Psoas muscle (tissue), 8 donors: ENCODE measurements around the gene DNAH2. TPM values are rescaled to one million over a fixed set of nuclear protein-coding genes. Genes with fewer than 3 reads are reported as not detected.

Experiments used
- ATAC-seq, 4 donors: fragments of 200-7000 bp; cut with Tn5 transposase; one replicate each; pipeline ENCODE4 v1.9.1; 2020; ENCODE audit warnings: moderate library complexity in 3 of 4, mild to moderate bottlenecking in 2 of 4
- DNase-seq, 2 donors: peaks; one replicate each; pipeline ENCODE4 v3.0.0-alpha.2; 2020
- H3K27ac ChIP-seq: fragments of 200-600 bp; one replicate; pipeline ENCODE4 v1.8.0; 2022
- H3K27me3 ChIP-seq, 3 donors: fragments of 200-600 bp in 1 of 3; one replicate each; pipeline versions ENCODE4 v1.6.1 to v1.8.0; 2013 to 2022; ENCODE audit warnings: low read length in 2 of 3, mild to moderate bottlenecking in 2 of 3, moderate library complexity in 1 of 3; ENCODE audit not compliant: insufficient read depth in 3 of 3
- H3K36me3 ChIP-seq, 2 donors: fragments of 200-600 bp in 1 of 2; one replicate each; pipeline versions ENCODE4 v1.6.1 to v1.8.0; 2013 to 2022; ENCODE audit warnings: low read depth in 1 of 2, mild to moderate bottlenecking in 1 of 2, moderate library complexity in 1 of 2; ENCODE audit not compliant: insufficient read depth in 1 of 2
- H3K4me1 ChIP-seq: fragments of 200-600 bp; one replicate; pipeline ENCODE4 v1.8.0; 2022
- H3K4me3 ChIP-seq: fragments of 200-600 bp; one replicate; pipeline ENCODE4 v1.8.0; 2022; ENCODE audit warnings: mild to moderate bottlenecking
- H3K9me3 ChIP-seq: fragments of 200-600 bp; one replicate; pipeline ENCODE4 v1.8.0; 2022
- WGBS, 3 donors: extraction: QIAGEN DNeasy Blood & Tissue Kit; methylation state at CpG; one replicate each; pipeline versions ENCODE4 v1.1.6 to v1.1.7; 2013; 5-methylcytosine and 5-hydroxymethylcytosine counted together
- intact Hi-C, 2 donors: fragments of 100-400 bp; cut with DNase I; formaldehyde crosslinking; loops; one replicate each; pipeline versions ENCODE4 v1.11.0 to v1.14.2; 2022
- polyA plus RNA-seq, 3 donors: library from polyadenylated mRNA; stranded (reverse); fragments of 200-250 nt; gene quantifications; one replicate each; pipeline ENCODE4 v1.2.3, GENCODE V29; 2013
- total RNA-seq, 4 donors: library from RNA; stranded (reverse); fragmentation: NEBNext Ultra II Directional in 2 of 4; extraction: Animal tissue kit (Norgen Biotek cat#: 25700) in 2 of 4; gene quantifications; one replicate each; pipeline versions ENCODE4 v1.2.1 to v1.2.4, GENCODE V29; 2021 to 2023
- TF ChIP-seq, protein P1 (sequence below): fragments of 200-600 bp; IDR thresholded peaks from one replicate; pipeline ENCODE4 v1.8.0; 2022; ENCODE audit warnings: antibody characterized with exemption
- donor health status: healthy with polysubstance abuse.
- donor health status: DM: no; HTN: no; CAD: no; lungs with moderate emphysema.
- donor health status: Bipolar disorder and iron deficiency.
- donor health status: healthy.
- donor health status: DM: yes; HTN: yes; CAD: no.
- donor health status: DM: no; HTN: no; CAD: no.
- donor health status: DM: no; HTN: no; CAD: no.
- donor health status: DM: yes; HTN: yes; CAD: no.

The DNAH2 gene
- total and polyA plus RNA-seq, 7 donors, result 0.01 to 0.10 (median 0.06) TPM

DNA sequence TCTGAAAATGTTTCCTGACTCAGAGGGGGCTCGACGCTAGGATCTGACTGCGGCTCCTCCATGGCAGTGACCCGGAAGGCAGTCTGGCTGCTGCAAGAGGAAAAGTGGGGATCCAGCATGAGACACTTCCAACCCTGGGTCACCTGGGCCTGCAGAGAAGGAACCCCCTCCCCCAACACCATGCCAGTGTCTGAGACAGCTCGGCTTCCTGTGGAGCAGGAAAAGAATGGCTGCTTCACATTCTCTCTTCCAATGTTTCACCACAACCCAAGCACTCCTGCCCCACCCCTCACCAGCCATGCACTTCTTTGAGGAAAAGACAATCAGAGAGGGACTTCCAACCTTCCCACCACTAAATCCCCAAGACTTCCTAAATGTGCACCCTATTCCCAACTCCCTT, 41.0 kb upstream of the DNAH2 start:
- intact Hi-C loops, result no loop called here
- H3K27me3 ChIP-seq, result no peaks in the 10 kb centered on the region

DNA sequence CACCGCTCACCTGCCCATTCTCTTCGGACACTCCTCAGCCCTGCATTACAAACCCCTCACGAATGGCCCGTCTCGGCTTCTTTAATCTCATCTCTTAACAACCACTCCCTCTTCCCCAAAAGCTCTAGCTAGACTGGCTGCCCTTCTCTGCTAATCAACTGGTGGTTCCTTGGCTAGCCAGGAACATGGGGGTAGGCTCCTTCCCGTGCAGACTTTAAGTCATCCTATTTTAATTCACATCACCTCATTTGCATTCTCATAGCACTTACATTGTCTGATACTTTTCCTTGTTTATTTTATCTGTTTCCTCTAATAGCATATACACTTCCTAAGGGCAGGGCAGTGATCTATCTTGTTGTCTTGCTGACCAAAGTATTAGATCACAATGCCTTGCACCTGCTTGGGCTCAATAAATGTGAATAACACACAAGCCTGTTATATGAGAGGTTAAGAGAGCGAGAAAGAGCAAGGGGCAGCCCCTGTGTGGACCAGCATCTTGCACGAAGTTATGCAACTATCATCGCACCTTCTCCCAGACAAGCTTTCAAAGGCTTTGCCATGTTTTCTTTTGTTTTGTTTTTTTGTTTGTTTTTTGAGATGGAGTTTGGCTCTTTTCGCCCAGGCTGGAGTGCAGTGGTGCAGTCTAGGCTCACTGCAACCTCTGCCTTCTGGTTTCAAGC, 40.0 kb upstream of the DNAH2 start:
- Histone ChIP-seq H3K27ac (no peak overlapping the region), H3K9me3 (peaks cover 9% of the 10 kb centered on the region), H3K4me3 (no peak overlapping the region), H3K4me1 (no peaks in the 10 kb centered on the region), H3K36me3 (peaks cover 13 to 40% of the 10 kb centered on the region in 2 donors), H3K27me3 (no peaks in the 10 kb centered on the region)
- TF ChIP-seq, protein P1, sequence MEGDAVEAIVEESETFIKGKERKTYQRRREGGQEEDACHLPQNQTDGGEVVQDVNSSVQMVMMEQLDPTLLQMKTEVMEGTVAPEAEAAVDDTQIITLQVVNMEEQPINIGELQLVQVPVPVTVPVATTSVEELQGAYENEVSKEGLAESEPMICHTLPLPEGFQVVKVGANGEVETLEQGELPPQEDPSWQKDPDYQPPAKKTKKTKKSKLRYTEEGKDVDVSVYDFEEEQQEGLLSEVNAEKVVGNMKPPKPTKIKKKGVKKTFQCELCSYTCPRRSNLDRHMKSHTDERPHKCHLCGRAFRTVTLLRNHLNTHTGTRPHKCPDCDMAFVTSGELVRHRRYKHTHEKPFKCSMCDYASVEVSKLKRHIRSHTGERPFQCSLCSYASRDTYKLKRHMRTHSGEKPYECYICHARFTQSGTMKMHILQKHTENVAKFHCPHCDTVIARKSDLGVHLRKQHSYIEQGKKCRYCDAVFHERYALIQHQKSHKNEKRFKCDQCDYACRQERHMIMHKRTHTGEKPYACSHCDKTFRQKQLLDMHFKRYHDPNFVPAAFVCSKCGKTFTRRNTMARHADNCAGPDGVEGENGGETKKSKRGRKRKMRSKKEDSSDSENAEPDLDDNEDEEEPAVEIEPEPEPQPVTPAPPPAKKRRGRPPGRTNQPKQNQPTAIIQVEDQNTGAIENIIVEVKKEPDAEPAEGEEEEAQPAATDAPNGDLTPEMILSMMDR, result no peak
- ATAC-seq (no peak), DNase-seq (no peak)
- intact Hi-C loops, result no loop called here
- WGBS, 3 donors, result 73 to 74% (median 73%) methylated on average over 10 of the region's 10 CpGs

More for the DNA sequence above, 41.0 kb upstream of the DNAH2 start:
- no peak for DNase-seq
- WGBS, 3 donors, result 77 to 82% (median 78%) methylated on average over 5 of the region's 5 CpGs
- H3K36me3 ChIP-seq, result peaks cover 13 to 50% of the 10 kb centered on the region in 2 donors
- no peak overlapping the region for H3K4me3 ChIP-seq
- ATAC-seq, result no peak
- TF ChIP-seq, protein P1, result no peak
- no peaks in the 10 kb centered on the region for H3K4me1 ChIP-seq
- H3K9me3 ChIP-seq, result peaks cover 9% of the 10 kb centered on the region
- no peak overlapping the region for H3K27ac ChIP-seq

DNA sequence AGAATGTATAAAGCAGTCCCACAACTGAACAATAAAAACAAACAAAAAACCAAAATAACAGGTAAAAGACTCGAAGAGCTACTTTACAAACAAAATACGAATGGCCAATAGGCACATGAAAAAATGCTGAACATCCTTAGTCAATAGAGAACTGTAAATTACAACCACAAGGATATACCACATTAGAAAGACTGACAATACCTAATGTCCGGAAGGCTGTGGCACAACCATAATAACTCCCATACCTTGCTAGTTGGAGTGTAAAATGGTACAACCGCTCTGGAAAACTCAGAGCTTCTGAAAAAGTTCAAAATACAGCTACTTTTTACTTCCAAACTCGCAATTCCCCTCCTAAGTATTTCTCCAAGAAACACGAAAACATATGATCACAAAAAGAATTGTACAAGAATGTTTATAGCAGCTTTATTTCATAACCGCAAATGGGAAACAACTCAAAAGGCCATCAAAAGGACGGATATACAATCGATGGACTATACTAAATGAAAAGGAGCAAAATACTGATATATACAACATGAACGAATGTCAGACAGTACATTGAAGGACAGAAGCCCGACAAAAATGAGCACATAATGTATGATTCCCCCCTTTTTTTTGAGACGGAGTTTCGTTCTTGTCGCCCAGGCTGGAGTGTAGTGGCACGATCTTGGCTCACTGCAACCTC, 32.6 kb upstream of the DNAH2 start:
- H3K4me3 ChIP-seq, result peak overlapping the region; percentile 88
- WGBS, 3 donors, result 56 to 58% (median 58%) methylated on average over 15 of the region's 15 CpGs
- H3K9me3 ChIP-seq, result no peaks in the 10 kb centered on the region
- H3K4me1 ChIP-seq, result peaks cover 29% of the 10 kb centered on the region
- no peak for ATAC-seq
- DNase-seq, result no peak
- peak overlapping the region; percentile 98 for H3K27ac ChIP-seq
- H3K27me3 ChIP-seq, result no peaks in the 10 kb centered on the region
- intact Hi-C loops, result loop anchor here (2.0 to 10.0 kb wide), 4 partner anchors 54 to 250 kb away; partner anchors contain the start of genes FGF11 (in 1 of the 2), MPDU1 (in 1 of the 2), SAT2 (in 1 of the 2) and SHBG (in 1 of the 2)
- TF ChIP-seq, protein P1, result no peak
- H3K36me3 ChIP-seq, result peaks cover 0 to 2% of the 10 kb centered on the region in 2 donors

DNA sequence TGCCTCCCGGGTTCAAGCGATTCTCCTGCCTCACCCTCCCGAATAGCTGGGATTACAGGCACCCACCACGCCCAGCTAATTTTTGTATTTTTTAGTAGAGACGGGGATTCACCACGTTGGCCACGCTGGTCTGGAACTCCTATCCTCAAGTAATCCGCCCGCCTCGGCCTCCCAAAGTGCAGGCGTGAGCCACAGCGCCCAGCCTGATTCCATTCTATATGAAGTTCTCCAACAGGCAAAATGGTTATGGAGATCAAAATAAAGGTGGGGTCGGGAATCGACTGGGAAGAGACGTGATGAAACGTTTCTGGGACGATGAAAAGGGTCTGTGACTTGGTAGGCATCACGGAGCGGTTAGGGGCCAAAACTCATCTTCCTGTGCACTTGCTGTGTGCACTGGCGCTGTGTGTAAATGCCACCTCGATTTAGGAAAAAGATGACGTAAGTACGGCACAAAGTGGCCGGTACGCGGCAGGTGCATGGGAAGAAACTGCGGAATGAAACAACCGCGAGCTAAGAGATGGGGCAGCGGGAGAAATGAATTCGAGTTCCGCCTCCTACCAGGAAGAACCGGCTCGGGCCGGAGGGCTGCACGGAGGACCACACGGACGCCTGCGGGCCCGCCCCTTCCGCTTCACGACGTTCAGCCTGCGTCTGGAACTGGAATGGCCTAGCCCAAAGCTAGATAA, 31.9 kb upstream of the DNAH2 start:
- TF ChIP-seq, protein P1, result no peak
- ATAC-seq, result peak; percentile 71 to 81 (median 76)
- Histone ChIP-seq H3K9me3 (no peaks in the 10 kb centered on the region), H3K4me3 (peak overlapping the region; percentile 88), H3K27me3 (no peaks in the 10 kb centered on the region), H3K4me1 (peaks cover 29% of the 10 kb centered on the region), H3K36me3 (peaks cover 0 to 8% of the 10 kb centered on the region in 2 donors), H3K27ac (peak overlapping the region; percentile 98)
- 3 to 4% (median 4%) methylated on average over 44 of the region's 44 CpGs for WGBS, 3 donors
- intact Hi-C loops, result loop anchor here (2.0 to 10.0 kb wide), 4 partner anchors 55 to 251 kb away; partner anchors contain the start of genes FGF11 (in 1 of the 2), MPDU1 (in 1 of the 2), SAT2 (in 1 of the 2) and SHBG (in 1 of the 2)
- peak; percentile 91 to 97 for DNase-seq
